HG03045 (cell line): ENCODE measurements around the gene MYO1B.

Experiments
- ATAC-seq: cut with Tn5 transposase; IDR thresholded peaks from one replicate; pipeline ENCODE4 v1.9.1; 2021; ENCODE audit warnings: mild to moderate bottlenecking, moderate library complexity; ENCODE audit not compliant: unreplicated experiment

The MYO1B gene

GRCh38 chr2:191296083-191297006 lies 51.1 kb downstream of the MYO1B start:
- no peak for ATAC-seq

GRCh38 chr2:191297033-191297432 lies 51.8 kb downstream of the MYO1B start:
- ATAC-seq, result no peak

DNA sequence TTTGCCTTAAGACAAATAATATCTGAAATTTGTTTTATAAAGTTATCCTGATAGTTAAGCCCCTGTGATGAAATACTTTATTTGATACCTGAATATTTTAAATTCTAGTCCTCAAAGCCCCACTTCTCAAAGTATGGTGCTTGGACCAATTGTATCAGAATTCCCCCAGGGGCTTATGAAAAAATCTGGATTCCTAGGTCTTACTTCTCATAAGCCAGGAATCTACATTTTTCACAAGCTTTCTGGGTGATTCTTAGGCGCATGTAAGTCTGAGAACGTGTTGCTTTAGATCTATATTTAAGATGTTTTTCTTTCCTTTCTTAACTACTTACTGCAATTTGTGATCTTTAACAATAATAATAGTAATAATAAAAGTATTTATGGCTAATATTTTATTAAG lies 53.1 kb downstream of the MYO1B start:
- ATAC-seq, result no peak

DNA sequence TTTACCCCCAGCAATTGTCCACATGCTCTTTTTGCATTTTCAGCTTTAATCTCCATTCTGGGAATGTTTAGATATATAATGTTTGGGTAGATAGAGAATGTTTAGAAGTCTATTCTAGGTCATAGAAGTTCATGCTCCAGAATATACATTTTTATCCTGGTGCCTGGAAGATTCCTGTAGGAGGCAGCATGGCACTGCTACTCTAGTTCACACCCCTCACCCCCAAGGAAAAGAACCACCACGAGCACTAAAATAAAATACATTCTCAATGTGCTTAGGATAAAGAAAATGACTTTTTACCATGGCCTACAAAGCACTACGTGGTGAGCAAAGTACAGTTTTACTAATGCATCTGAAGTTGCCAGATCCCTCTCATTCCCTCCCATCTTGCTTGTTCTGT lies 53.8 kb downstream of the MYO1B start:
- no peak for ATAC-seq

- ATAC-seq, result no peak
Observed at GRCh38 chr2:191299866-191300265, 54.7 kb downstream of the MYO1B start.

DNA sequence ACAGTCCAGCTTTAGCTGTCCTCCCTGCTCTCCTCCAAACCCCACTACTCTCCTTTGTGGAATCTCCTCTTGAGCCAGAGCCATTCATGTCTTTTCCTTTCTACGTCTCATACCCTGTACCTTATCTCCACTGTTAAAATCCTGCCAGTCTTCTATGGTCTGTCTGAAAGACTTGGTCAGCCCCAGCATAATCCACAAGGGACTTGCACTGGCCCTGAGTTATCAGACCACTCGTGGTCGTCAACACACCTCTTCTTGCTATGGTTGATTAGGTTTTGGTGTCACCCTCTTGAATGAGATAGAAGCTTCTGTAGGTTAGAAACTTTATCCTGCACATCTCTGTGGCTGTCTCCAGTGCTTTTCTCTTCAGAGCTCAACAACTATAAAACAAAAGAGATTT lies 56.8 kb downstream of the MYO1B start:
- no peak for ATAC-seq

DNA sequence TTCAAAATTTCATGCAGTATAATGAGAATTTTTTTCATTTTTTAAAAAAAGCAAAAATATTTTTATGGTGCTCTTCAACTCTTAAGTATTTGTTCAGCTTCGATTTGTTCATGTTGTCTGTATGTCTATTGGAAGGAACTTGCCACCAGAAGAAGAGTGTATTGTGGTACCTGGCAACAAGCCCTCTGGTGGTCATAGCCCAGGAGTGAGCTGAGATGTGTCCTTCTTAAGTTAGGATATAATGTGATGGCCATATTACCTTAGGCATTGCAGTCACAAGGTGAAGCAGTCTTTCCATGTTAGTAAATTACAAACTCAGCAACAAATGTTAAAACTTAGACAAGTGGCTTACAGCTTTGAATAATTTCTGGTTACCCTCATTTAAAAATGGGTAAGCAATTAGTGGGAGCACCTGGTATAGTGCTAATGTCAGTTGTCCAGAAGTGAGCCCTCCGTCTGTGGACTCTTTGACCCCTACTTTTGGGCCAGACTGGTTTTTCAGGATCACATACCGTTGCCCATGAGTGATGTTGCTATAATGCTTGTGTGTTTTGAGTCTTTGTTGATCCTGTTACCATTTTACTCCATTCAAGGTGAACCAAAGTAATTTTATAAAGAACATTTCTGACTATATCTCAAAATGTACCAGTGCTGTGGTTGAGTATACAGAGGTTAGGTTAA lies 57.4 kb downstream of the MYO1B start:
- ATAC-seq, result no peak

GRCh38 chr2:191303140-191304005 lies 58.2 kb downstream of the MYO1B start:
- no peak for ATAC-seq

DNA sequence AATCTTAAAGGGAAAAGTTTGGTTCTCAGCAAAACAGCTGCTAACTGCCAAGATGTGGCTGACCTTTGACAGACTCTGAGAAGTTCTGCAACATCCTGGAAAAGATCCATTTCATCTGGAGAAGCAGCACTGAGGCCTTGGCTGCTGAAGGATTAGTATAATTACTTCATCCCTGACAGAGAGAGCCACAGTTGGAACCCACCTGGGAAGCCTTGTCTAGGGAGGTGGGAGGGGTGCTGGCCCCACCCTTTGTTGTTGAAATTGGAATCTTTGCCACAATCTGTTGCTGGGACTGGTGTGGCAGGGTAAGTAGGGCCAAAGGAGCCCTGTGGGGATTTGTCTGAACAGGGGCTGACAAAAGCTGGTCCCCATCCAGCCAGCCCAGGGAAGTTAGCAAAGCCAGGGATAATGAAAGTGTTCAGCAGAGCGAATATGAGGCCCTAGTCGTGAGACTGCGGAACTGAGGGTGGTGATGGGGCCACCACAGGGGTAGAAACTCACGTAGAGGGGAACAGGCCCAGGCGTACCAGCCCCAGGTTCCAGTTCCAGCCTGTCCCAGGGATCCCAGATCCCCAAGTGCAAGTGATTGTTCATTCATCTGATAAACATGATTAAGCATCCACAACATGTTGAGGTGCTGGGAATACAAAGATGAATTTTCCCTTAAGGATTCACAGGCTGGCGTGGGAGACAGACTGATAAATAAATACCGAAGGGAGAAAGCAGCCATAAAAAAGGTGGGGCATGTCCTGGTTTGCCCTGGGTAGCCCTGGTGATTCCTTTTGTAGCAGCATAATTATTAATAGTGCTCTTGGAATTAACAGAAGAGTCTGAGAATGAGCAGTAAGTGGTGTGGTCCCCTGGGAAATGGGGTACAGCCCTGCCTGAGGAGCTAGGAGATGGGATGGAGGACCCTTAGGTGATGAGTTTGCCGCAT lies 60.0 kb downstream of the MYO1B start:
- ATAC-seq, result no peak

DNA sequence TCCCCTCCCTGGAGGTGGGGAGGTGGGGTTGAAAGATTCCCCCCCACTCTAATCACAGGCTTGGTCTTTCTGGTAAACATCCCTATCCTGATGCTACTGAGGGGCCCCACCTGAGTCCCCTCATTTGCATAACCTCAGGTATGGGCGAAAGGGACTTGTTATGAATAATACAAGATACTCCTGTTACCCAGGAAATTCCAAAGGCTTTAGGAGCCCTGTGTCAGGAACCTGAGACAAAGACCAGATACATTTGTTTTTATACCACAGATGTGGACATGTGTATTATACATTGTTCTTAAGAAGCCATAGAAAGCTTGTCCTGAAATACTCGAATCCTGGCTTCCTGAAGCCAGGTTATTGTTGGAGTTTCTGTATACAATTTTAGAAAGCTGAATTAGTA lies 62.8 kb downstream of the MYO1B start:
- no peak for ATAC-seq

DNA sequence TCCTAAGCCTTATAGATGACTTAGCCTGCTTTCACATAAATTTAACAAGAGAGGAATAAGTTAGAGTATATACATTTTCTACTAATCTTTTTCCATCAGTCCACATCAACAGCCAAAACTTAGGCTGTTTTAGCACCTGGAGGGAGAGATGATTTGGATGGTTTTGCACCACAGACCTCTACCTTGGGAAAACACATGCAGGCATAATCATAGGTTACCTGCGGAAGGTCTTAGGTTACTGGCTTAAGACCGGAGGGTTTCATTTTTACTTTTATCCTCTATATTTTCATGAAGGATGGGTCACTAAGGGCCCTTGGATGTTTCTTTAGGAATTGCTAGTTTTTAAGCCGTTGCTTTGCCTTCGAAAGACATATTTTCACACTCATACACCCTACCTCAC lies 66.0 kb downstream of the MYO1B start:
- no peak for ATAC-seq

- no peak for ATAC-seq
Observed at GRCh38 chr2:191311627-191312026, 66.4 kb downstream of the MYO1B start.

- no peak for ATAC-seq
Observed at GRCh38 chr2:191312163-191312562, 67.0 kb downstream of the MYO1B start.

DNA sequence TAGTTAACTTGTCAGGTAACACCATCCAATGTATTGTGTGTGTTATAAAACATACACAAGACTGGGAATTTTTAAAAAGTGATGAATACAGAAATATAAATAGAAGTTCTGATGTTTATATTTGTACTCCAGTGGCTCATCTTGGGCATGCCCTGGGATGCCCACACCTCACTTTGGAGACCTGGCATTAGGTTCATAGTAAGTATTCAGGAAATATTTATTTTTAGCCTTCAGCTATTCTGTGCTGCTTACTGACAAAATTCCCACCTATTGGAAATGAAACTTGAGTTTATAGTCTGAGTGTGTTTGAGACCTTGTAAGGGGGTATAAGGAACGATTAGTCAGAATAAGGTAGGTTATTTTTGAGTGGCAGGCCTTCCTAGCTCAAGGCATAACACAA lies 67.5 kb downstream of the MYO1B start:
- ATAC-seq, result no peak

DNA sequence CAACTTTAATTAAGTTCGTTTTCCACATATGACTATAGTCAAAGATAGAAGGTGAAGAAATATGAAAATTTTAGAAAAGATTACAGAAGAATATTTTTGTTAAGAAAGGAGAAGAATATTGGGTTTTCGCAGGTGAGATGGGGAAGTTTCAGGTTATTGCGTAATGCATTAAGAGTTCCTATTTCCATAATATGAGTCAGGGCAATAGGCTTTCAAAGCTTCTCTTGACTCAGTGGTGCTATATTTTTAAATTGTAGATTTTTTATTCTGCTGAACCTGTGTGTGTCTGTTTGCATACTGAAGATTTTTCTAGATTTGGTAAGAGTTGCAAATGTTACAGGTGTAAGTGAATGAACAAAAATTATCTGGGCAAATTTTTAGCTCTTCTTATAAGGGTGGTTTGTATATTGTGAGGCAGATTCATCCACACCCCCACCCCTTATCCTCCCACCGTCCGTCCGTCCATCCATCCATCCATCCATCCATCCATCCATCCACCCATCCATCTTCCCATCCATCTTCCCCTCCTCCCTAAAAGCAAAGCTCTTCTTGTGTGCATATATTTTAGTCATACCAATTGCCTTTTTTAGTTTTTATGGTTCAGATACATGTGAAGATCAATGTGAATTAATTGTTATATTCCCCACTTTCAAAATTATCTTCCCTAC lies 69.6 kb downstream of the MYO1B start:
- no peak for ATAC-seq

GRCh38 chr2:191315365-191315752 lies 70.2 kb downstream of the MYO1B start:
- no peak for ATAC-seq

- no peak for ATAC-seq
Observed at GRCh38 chr2:191316246-191316994, 71.2 kb downstream of the MYO1B start.

GRCh38 chr2:191318037-191318728 lies 73.0 kb downstream of the MYO1B start:
- ATAC-seq, result no peak

- ATAC-seq, result no peak
Observed at GRCh38 chr2:191318729-191319078, 73.5 kb downstream of the MYO1B start.
